H9 (cell line): ENCODE results near the gene ZNF280C. TPM values are rescaled to one million over a fixed set of nuclear protein-coding genes. Genes with fewer than 3 reads are reported as not detected.

Experiments used
- DNase-seq: peaks from one replicate; pipeline ENCODE4 v3.0.0-alpha.2; 2017
- H2AFZ ChIP-seq: one replicate; pipeline ENCODE4 v1.6.1; 2013; ENCODE audit warnings: mild to moderate bottlenecking, low read length, control low read depth, moderate library complexity
- H2AK5ac ChIP-seq: 2 replicates; pipeline ENCODE4 v1.6.1; 2013; ENCODE audit warnings: low read length, control low read depth, mixed read lengths; ENCODE audit not compliant: insufficient read length
- H2BK120ac ChIP-seq: one replicate; pipeline ENCODE4 v1.6.1; 2013; ENCODE audit warnings: low read depth, mild to moderate bottlenecking, low read length, control low read depth, inconsistent platforms; ENCODE audit not compliant: poor library complexity, severe bottlenecking
- H2BK12ac ChIP-seq: 2 replicates; pipeline ENCODE4 v1.6.1; 2013; ENCODE audit warnings: low read length, control low read depth, mixed read lengths, low read depth; ENCODE audit not compliant: insufficient read length
- H2BK15ac ChIP-seq: 2 replicates; pipeline ENCODE4 v1.6.1; 2013; ENCODE audit warnings: low read depth, low read length, control low read depth
- H2BK20ac ChIP-seq: one replicate; pipeline ENCODE4 v1.6.1; 2013; ENCODE audit warnings: low read depth, mild to moderate bottlenecking, low read length, control low read depth, inconsistent platforms; ENCODE audit not compliant: poor library complexity, severe bottlenecking
- H2BK5ac ChIP-seq: 2 replicates; pipeline ENCODE4 v1.6.1; 2013; ENCODE audit warnings: low read length, control low read depth, mixed read lengths; ENCODE audit not compliant: insufficient read length
- H3K14ac ChIP-seq: 2 replicates; pipeline ENCODE4 v1.6.1; 2013; ENCODE audit warnings: low read length, control low read depth; ENCODE audit not compliant: insufficient read depth
- H3K18ac ChIP-seq: 2 replicates; pipeline ENCODE4 v1.6.1; 2013; ENCODE audit warnings: low read depth, mild to moderate bottlenecking, mixed read lengths, low read length, control low read depth; ENCODE audit not compliant: insufficient read length
- H3K23ac ChIP-seq: 2 replicates; pipeline ENCODE4 v1.6.1; 2013; ENCODE audit warnings: low read length, control low read depth, mixed read lengths, low read depth; ENCODE audit not compliant: insufficient read length
- H3K23me2 ChIP-seq: 2 replicates; pipeline ENCODE4 v1.6.1; 2013; ENCODE audit warnings: low read depth, mild to moderate bottlenecking, mixed read lengths, low read length, control low read depth; ENCODE audit not compliant: insufficient read length, poor library complexity, severe bottlenecking
- H3K27ac ChIP-seq: 2 replicates; pipeline ENCODE4 v1.5.1; 2013; ENCODE audit warnings: low read length, control low read depth, mixed read lengths, low read depth; ENCODE audit not compliant: insufficient read length
- H3K27me3 ChIP-seq: 2 replicates; pipeline ENCODE4 v1.6.1; 2013; ENCODE audit warnings: low read length, control low read depth, inconsistent platforms; ENCODE audit not compliant: insufficient read depth
- H3K4ac ChIP-seq: 2 replicates; pipeline ENCODE4 v1.6.1; 2013; ENCODE audit warnings: low read depth, mild to moderate bottlenecking, control low read depth, inconsistent platforms, low read length, moderate library complexity
- H3K4me1 ChIP-seq: 2 replicates; pipeline ENCODE4 v1.6.1; 2013; ENCODE audit warnings: low read length, control low read depth, inconsistent platforms; ENCODE audit not compliant: insufficient read depth
- H3K4me2 ChIP-seq: 2 replicates; pipeline ENCODE4 v1.6.1; 2013; ENCODE audit warnings: low read length, control low read depth, mixed read lengths; ENCODE audit not compliant: insufficient read length, insufficient read depth
- H3K56ac ChIP-seq: 2 replicates; pipeline ENCODE4 v1.6.1; 2013; ENCODE audit warnings: low read depth, mild to moderate bottlenecking, mixed read lengths, low read length, control low read depth; ENCODE audit not compliant: insufficient read length
- H3K79me1 ChIP-seq: 2 replicates; pipeline ENCODE4 v1.6.1; 2013; ENCODE audit warnings: low read depth, mild to moderate bottlenecking, moderate library complexity, low read length, control low read depth, inconsistent platforms; ENCODE audit not compliant: insufficient read depth, poor library complexity, severe bottlenecking
- H3K79me2 ChIP-seq: 2 replicates; pipeline ENCODE4 v1.6.1; 2013; ENCODE audit warnings: low read length, control low read depth, inconsistent platforms; ENCODE audit not compliant: insufficient read depth
- H3K9ac ChIP-seq: 2 replicates; pipeline ENCODE4 v1.6.1; 2013; ENCODE audit warnings: low read length, control low read depth, mixed read lengths; ENCODE audit not compliant: insufficient read length; ENCODE audit errors: extremely low read depth
- H3K9me3 ChIP-seq: one replicate; pipeline ENCODE4 v1.6.1; 2013; ENCODE audit warnings: low read depth, low read length, inconsistent platforms; ENCODE audit not compliant: control insufficient read depth
- H3T11ph ChIP-seq: one replicate; pipeline ENCODE4 v1.6.1; 2013; ENCODE audit warnings: mild to moderate bottlenecking, low read length, control low read depth, inconsistent platforms
- H4K20me1 ChIP-seq: one replicate; pipeline ENCODE4 v1.6.1; 2013; ENCODE audit not compliant: control insufficient read depth, insufficient read length, insufficient read depth
- H4K5ac ChIP-seq: 2 replicates; pipeline ENCODE4 v1.6.1; 2013; ENCODE audit warnings: low read depth, mild to moderate bottlenecking, mixed read lengths, low read length, control low read depth; ENCODE audit not compliant: insufficient read length
- H4K8ac ChIP-seq: replicated peaks from 2 replicates; pipeline ENCODE4 v1.6.1; 2013; ENCODE audit warnings: low read length, control low read depth, mixed read lengths, low read depth; ENCODE audit not compliant: insufficient read length
- H4K91ac ChIP-seq: 2 replicates; pipeline ENCODE4 v1.6.1; 2013; ENCODE audit warnings: low read depth, mild to moderate bottlenecking, moderate library complexity, mixed read lengths, low read length, control low read depth; ENCODE audit not compliant: insufficient read length
- H3K27ac Mint-ChIP-seq, 3 experiments: 2 replicates in 2 of 3; 3 replicates in 1 of 3; pipeline ENCODE4 v1.8.0; 2020 to 2021; ENCODE audit warnings: mixed read lengths in 3 of 3, mild to moderate bottlenecking in 1 of 3, moderate library complexity in 1 of 3
- H3K27me3 Mint-ChIP-seq: 2 replicates; pipeline ENCODE4 v1.8.0; 2021; ENCODE audit warnings: low read depth, mild to moderate bottlenecking, moderate library complexity, mixed read lengths
- H3K36me3 Mint-ChIP-seq, 3 experiments: 2 replicates in 2 of 3; 3 replicates in 1 of 3; pipeline ENCODE4 v1.8.0; 2020 to 2021; ENCODE audit warnings: low read depth in 3 of 3, mixed read lengths in 3 of 3; ENCODE audit not compliant: insufficient read depth in 1 of 3
- H3K4me1 Mint-ChIP-seq, 2 experiments: 2 replicates each; pipeline ENCODE4 v1.8.0; 2020; ENCODE audit warnings: mixed read lengths in 2 of 2
- H3K4me3 Mint-ChIP-seq, 2 experiments: 2 replicates in 1 of 2; 3 replicates in 1 of 2; pipeline ENCODE4 v1.8.0; 2020 to 2021; ENCODE audit warnings: mild to moderate bottlenecking in 2 of 2, mixed read lengths in 2 of 2, moderate library complexity in 1 of 2
- H3K9me3 Mint-ChIP-seq, 2 experiments: 2 replicates in 1 of 2; 3 replicates in 1 of 2; pipeline ENCODE4 v1.8.0; 2020; ENCODE audit warnings: mild to moderate bottlenecking in 2 of 2, mixed read lengths in 2 of 2, moderate library complexity in 1 of 2
- WGBS: extraction: QIAGEN DNeasy Blood & Tissue Kit; methylation state at CpG from one replicate; pipeline ENCODE4 v1.1.7; 2013; ENCODE audit warnings: missing lambda C conversion rate, low lambda C conversion rate, mixed read lengths; ENCODE audit not compliant: insufficient read length; ENCODE audit errors: extremely low coverage; 5-methylcytosine and 5-hydroxymethylcytosine counted together
- total RNA-seq: library from RNA; stranded (reverse); gene quantifications from 2 replicates; pipeline ENCODE4 v1.2.1, GENCODE V29; 2021
- TF ChIP-seq, protein P1 (sequence below): fragments of 200-600 bp; sonication (generic); conservative IDR thresholded peaks from 3 replicates; pipeline ENCODE4 v1.8.0; 2021; ENCODE audit warnings: antibody characterized with exemption, mild to moderate bottlenecking

Gene ZNF280C
- total RNA-seq, 1 experiment from 2014 or later = 6.6 TPM

- no peaks in the 10 kb centered on the region for H4K20me1 ChIP-seq
- H3K9me3 ChIP-seq = no peaks in the 10 kb centered on the region
- H2BK15ac ChIP-seq = no peak overlapping the region
- TF ChIP-seq, protein P1, sequence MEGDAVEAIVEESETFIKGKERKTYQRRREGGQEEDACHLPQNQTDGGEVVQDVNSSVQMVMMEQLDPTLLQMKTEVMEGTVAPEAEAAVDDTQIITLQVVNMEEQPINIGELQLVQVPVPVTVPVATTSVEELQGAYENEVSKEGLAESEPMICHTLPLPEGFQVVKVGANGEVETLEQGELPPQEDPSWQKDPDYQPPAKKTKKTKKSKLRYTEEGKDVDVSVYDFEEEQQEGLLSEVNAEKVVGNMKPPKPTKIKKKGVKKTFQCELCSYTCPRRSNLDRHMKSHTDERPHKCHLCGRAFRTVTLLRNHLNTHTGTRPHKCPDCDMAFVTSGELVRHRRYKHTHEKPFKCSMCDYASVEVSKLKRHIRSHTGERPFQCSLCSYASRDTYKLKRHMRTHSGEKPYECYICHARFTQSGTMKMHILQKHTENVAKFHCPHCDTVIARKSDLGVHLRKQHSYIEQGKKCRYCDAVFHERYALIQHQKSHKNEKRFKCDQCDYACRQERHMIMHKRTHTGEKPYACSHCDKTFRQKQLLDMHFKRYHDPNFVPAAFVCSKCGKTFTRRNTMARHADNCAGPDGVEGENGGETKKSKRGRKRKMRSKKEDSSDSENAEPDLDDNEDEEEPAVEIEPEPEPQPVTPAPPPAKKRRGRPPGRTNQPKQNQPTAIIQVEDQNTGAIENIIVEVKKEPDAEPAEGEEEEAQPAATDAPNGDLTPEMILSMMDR = no peak
- no peak overlapping the region for H3K23ac ChIP-seq
- no peak overlapping the region for H2BK5ac ChIP-seq
- H3K18ac ChIP-seq = no peak overlapping the region
- H2BK12ac ChIP-seq = no peak overlapping the region
- Mint-ChIP-seq H3K36me3 (peaks cover 0 to 3% (median 0%) of the 10 kb centered on the region in 3 experiments; a peak in 4 of 7 replicates), H3K9me3 (peaks cover 0 to 48% of the 10 kb centered on the region in 2 experiments; a peak in 2 of 5 replicates), H3K4me1 (peaks cover under 1 to 2% of the 10 kb centered on the region in 2 experiments; a peak in 2 of 4 replicates), H3K27ac (no peak overlapping the region), H3K27me3 (no peaks in the 10 kb centered on the region), H3K4me3 (no peak overlapping the region)
- H3K27ac ChIP-seq = no peak overlapping the region
- H4K8ac ChIP-seq = no peak overlapping the region
- no peak overlapping the region for H2BK20ac ChIP-seq
- no peak overlapping the region for H2AFZ ChIP-seq
- no peaks in the 10 kb centered on the region for H3K4me1 ChIP-seq
- no peaks in the 10 kb centered on the region for H3K79me1 ChIP-seq
- no peaks in the 10 kb centered on the region for H3K27me3 ChIP-seq
- H3K79me2 ChIP-seq = 0 out of 2 replicates have a peak, but pooled peaks cover 2% of the 10 kb centered on the region
- no peak overlapping the region for H3T11ph ChIP-seq
- no peak overlapping the region for H4K91ac ChIP-seq
- H2BK120ac ChIP-seq = no peak overlapping the region
- no peak overlapping the region for H3K4me2 ChIP-seq
- H3K4ac ChIP-seq = no peak overlapping the region
- DNase-seq = no peak
- H3K14ac ChIP-seq = no peak overlapping the region
- no peak overlapping the region for H3K56ac ChIP-seq
- no peaks in the 10 kb centered on the region for H3K23me2 ChIP-seq
- no CpG with 5 or more reads among the region's 4 CpGs for WGBS
- no peak overlapping the region for H2AK5ac ChIP-seq
- no peak overlapping the region for H4K5ac ChIP-seq
- no peak overlapping the region for H3K9ac ChIP-seq
These were observed 108.9 kb downstream of the ZNF280C start for GRCh38 chrX:130159776-130160175.
